H9 (cell line): Measurements from ENCODE around the gene OMA1. TPM values are rescaled to one million over a fixed set of nuclear protein-coding genes. Genes with fewer than 3 reads are reported as not detected.

Source experiments
- DNase-seq: peaks from one replicate; pipeline ENCODE4 v3.0.0-alpha.2; 2017
- H2AFZ ChIP-seq: one replicate; pipeline ENCODE4 v1.6.1; 2013; ENCODE audit warnings: mild to moderate bottlenecking, low read length, control low read depth, moderate library complexity
- H2AK5ac ChIP-seq: 2 replicates; pipeline ENCODE4 v1.6.1; 2013; ENCODE audit warnings: low read length, control low read depth, mixed read lengths; ENCODE audit not compliant: insufficient read length
- H2BK120ac ChIP-seq: one replicate; pipeline ENCODE4 v1.6.1; 2013; ENCODE audit warnings: low read depth, mild to moderate bottlenecking, low read length, control low read depth, inconsistent platforms; ENCODE audit not compliant: poor library complexity, severe bottlenecking
- H2BK12ac ChIP-seq: 2 replicates; pipeline ENCODE4 v1.6.1; 2013; ENCODE audit warnings: low read length, control low read depth, mixed read lengths, low read depth; ENCODE audit not compliant: insufficient read length
- H2BK15ac ChIP-seq: 2 replicates; pipeline ENCODE4 v1.6.1; 2013; ENCODE audit warnings: low read depth, low read length, control low read depth
- H2BK20ac ChIP-seq: one replicate; pipeline ENCODE4 v1.6.1; 2013; ENCODE audit warnings: low read depth, mild to moderate bottlenecking, low read length, control low read depth, inconsistent platforms; ENCODE audit not compliant: poor library complexity, severe bottlenecking
- H2BK5ac ChIP-seq: 2 replicates; pipeline ENCODE4 v1.6.1; 2013; ENCODE audit warnings: low read length, control low read depth, mixed read lengths; ENCODE audit not compliant: insufficient read length
- H3K14ac ChIP-seq: 2 replicates; pipeline ENCODE4 v1.6.1; 2013; ENCODE audit warnings: low read length, control low read depth; ENCODE audit not compliant: insufficient read depth
- H3K18ac ChIP-seq: 2 replicates; pipeline ENCODE4 v1.6.1; 2013; ENCODE audit warnings: low read depth, mild to moderate bottlenecking, mixed read lengths, low read length, control low read depth; ENCODE audit not compliant: insufficient read length
- H3K23ac ChIP-seq: 2 replicates; pipeline ENCODE4 v1.6.1; 2013; ENCODE audit warnings: low read length, control low read depth, mixed read lengths, low read depth; ENCODE audit not compliant: insufficient read length
- H3K23me2 ChIP-seq: 2 replicates; pipeline ENCODE4 v1.6.1; 2013; ENCODE audit warnings: low read depth, mild to moderate bottlenecking, mixed read lengths, low read length, control low read depth; ENCODE audit not compliant: insufficient read length, poor library complexity, severe bottlenecking
- H3K27ac ChIP-seq: 2 replicates; pipeline ENCODE4 v1.5.1; 2013; ENCODE audit warnings: low read length, control low read depth, mixed read lengths, low read depth; ENCODE audit not compliant: insufficient read length
- H3K27me3 ChIP-seq: 2 replicates; pipeline ENCODE4 v1.6.1; 2013; ENCODE audit warnings: low read length, control low read depth, inconsistent platforms; ENCODE audit not compliant: insufficient read depth
- H3K4ac ChIP-seq: 2 replicates; pipeline ENCODE4 v1.6.1; 2013; ENCODE audit warnings: low read depth, mild to moderate bottlenecking, control low read depth, inconsistent platforms, low read length, moderate library complexity
- H3K4me1 ChIP-seq: 2 replicates; pipeline ENCODE4 v1.6.1; 2013; ENCODE audit warnings: low read length, control low read depth, inconsistent platforms; ENCODE audit not compliant: insufficient read depth
- H3K4me2 ChIP-seq: 2 replicates; pipeline ENCODE4 v1.6.1; 2013; ENCODE audit warnings: low read length, control low read depth, mixed read lengths; ENCODE audit not compliant: insufficient read length, insufficient read depth
- H3K56ac ChIP-seq: 2 replicates; pipeline ENCODE4 v1.6.1; 2013; ENCODE audit warnings: low read depth, mild to moderate bottlenecking, mixed read lengths, low read length, control low read depth; ENCODE audit not compliant: insufficient read length
- H3K79me1 ChIP-seq: 2 replicates; pipeline ENCODE4 v1.6.1; 2013; ENCODE audit warnings: low read depth, mild to moderate bottlenecking, moderate library complexity, low read length, control low read depth, inconsistent platforms; ENCODE audit not compliant: insufficient read depth, poor library complexity, severe bottlenecking
- H3K79me2 ChIP-seq: 2 replicates; pipeline ENCODE4 v1.6.1; 2013; ENCODE audit warnings: low read length, control low read depth, inconsistent platforms; ENCODE audit not compliant: insufficient read depth
- H3K9ac ChIP-seq: 2 replicates; pipeline ENCODE4 v1.6.1; 2013; ENCODE audit warnings: low read length, control low read depth, mixed read lengths; ENCODE audit not compliant: insufficient read length; ENCODE audit errors: extremely low read depth
- H3K9me3 ChIP-seq: one replicate; pipeline ENCODE4 v1.6.1; 2013; ENCODE audit warnings: low read depth, low read length, inconsistent platforms; ENCODE audit not compliant: control insufficient read depth
- H3T11ph ChIP-seq: one replicate; pipeline ENCODE4 v1.6.1; 2013; ENCODE audit warnings: mild to moderate bottlenecking, low read length, control low read depth, inconsistent platforms
- H4K20me1 ChIP-seq: one replicate; pipeline ENCODE4 v1.6.1; 2013; ENCODE audit not compliant: control insufficient read depth, insufficient read length, insufficient read depth
- H4K5ac ChIP-seq: 2 replicates; pipeline ENCODE4 v1.6.1; 2013; ENCODE audit warnings: low read depth, mild to moderate bottlenecking, mixed read lengths, low read length, control low read depth; ENCODE audit not compliant: insufficient read length
- H4K8ac ChIP-seq: replicated peaks from 2 replicates; pipeline ENCODE4 v1.6.1; 2013; ENCODE audit warnings: low read length, control low read depth, mixed read lengths, low read depth; ENCODE audit not compliant: insufficient read length
- H4K91ac ChIP-seq: 2 replicates; pipeline ENCODE4 v1.6.1; 2013; ENCODE audit warnings: low read depth, mild to moderate bottlenecking, moderate library complexity, mixed read lengths, low read length, control low read depth; ENCODE audit not compliant: insufficient read length
- H3K27ac Mint-ChIP-seq, 3 experiments: 2 replicates in 2 of 3; 3 replicates in 1 of 3; pipeline ENCODE4 v1.8.0; 2020 to 2021; ENCODE audit warnings: mixed read lengths in 3 of 3, mild to moderate bottlenecking in 1 of 3, moderate library complexity in 1 of 3
- H3K27me3 Mint-ChIP-seq: 2 replicates; pipeline ENCODE4 v1.8.0; 2021; ENCODE audit warnings: low read depth, mild to moderate bottlenecking, moderate library complexity, mixed read lengths
- H3K36me3 Mint-ChIP-seq, 3 experiments: 2 replicates in 2 of 3; 3 replicates in 1 of 3; pipeline ENCODE4 v1.8.0; 2020 to 2021; ENCODE audit warnings: low read depth in 3 of 3, mixed read lengths in 3 of 3; ENCODE audit not compliant: insufficient read depth in 1 of 3
- H3K4me1 Mint-ChIP-seq, 2 experiments: 2 replicates each; pipeline ENCODE4 v1.8.0; 2020; ENCODE audit warnings: mixed read lengths in 2 of 2
- H3K4me3 Mint-ChIP-seq, 2 experiments: 2 replicates in 1 of 2; 3 replicates in 1 of 2; pipeline ENCODE4 v1.8.0; 2020 to 2021; ENCODE audit warnings: mild to moderate bottlenecking in 2 of 2, mixed read lengths in 2 of 2, moderate library complexity in 1 of 2
- H3K9me3 Mint-ChIP-seq, 2 experiments: 2 replicates in 1 of 2; 3 replicates in 1 of 2; pipeline ENCODE4 v1.8.0; 2020; ENCODE audit warnings: mild to moderate bottlenecking in 2 of 2, mixed read lengths in 2 of 2, moderate library complexity in 1 of 2
- CTCF ChIP-seq: fragments of 200-600 bp; sonication (generic); conservative IDR thresholded peaks from 3 replicates; pipeline ENCODE4 v1.8.0; 2021; ENCODE audit warnings: antibody characterized with exemption, mild to moderate bottlenecking
- WGBS: extraction: QIAGEN DNeasy Blood & Tissue Kit; methylation state at CpG from one replicate; pipeline ENCODE4 v1.1.7; 2013; ENCODE audit warnings: missing lambda C conversion rate, low lambda C conversion rate, mixed read lengths; ENCODE audit not compliant: insufficient read length; ENCODE audit errors: extremely low coverage; 5-methylcytosine and 5-hydroxymethylcytosine counted together
- total RNA-seq: library from RNA; stranded (reverse); gene quantifications from 2 replicates; pipeline ENCODE4 v1.2.1, GENCODE V29; 2021

OMA1 gene
- total RNA-seq, 1 experiment from 2014 or later: 12.9 TPM

GRCh38 chr1:58442114-58442513 lies 104.4 kb downstream of the OMA1 start:
- H3K56ac ChIP-seq: no peak overlapping the region
- peaks cover 4% of the 10 kb centered on the region; the same call in 1 of the 2 replicates for H3K4me1 ChIP-seq
- DNase-seq: no peak
- H3K9ac ChIP-seq: no peak overlapping the region
- H3K18ac ChIP-seq: no peak overlapping the region
- no peak overlapping the region for H3K4ac ChIP-seq
- no peak overlapping the region for H4K5ac ChIP-seq
- no peak overlapping the region for H2BK120ac ChIP-seq
- H3K27me3 ChIP-seq: no peaks in the 10 kb centered on the region
- H3K27ac ChIP-seq: no peak overlapping the region
- Mint-ChIP-seq H3K27ac (no peak overlapping the region), H3K4me1 (peaks cover 14 to 23% of the 10 kb centered on the region in 2 experiments), H3K9me3 (no peaks in the 10 kb centered on the region), H3K4me3 (no peak overlapping the region), H3K36me3 (no peaks in the 10 kb centered on the region), H3K27me3 (no peaks in the 10 kb centered on the region; the same call in 1 of the 2 replicates)
- no peak overlapping the region for H2AK5ac ChIP-seq
- H3K79me2 ChIP-seq: no peaks in the 10 kb centered on the region
- no CpG with 5 or more reads among the region's 6 CpGs for WGBS
- no peaks in the 10 kb centered on the region for H3K9me3 ChIP-seq
- H2AFZ ChIP-seq: no peak overlapping the region
- no peak overlapping the region for H3K4me2 ChIP-seq
- H2BK5ac ChIP-seq: no peak overlapping the region
- H4K20me1 ChIP-seq: no peaks in the 10 kb centered on the region
- H2BK20ac ChIP-seq: no peak overlapping the region
- H2BK12ac ChIP-seq: no peak overlapping the region
- no peak overlapping the region for H3T11ph ChIP-seq
- TF ChIP-seq CTCF: no peak
- no peak overlapping the region for H4K91ac ChIP-seq
- H3K79me1 ChIP-seq: no peaks in the 10 kb centered on the region
- no peaks in the 10 kb centered on the region for H3K23me2 ChIP-seq
- no peak overlapping the region for H3K14ac ChIP-seq
- H4K8ac ChIP-seq: no peak overlapping the region
- no peak overlapping the region for H2BK15ac ChIP-seq
- no peak overlapping the region for H3K23ac ChIP-seq
